ENCODE measurements around the gene DIRAS2.

DIRAS2 gene

GRCh38 chr9:90611568-90611967 lies 31.1 kb downstream of the DIRAS2 start:
- no peak for DNase-seq

- no peak for DNase-seq
Observed at GRCh38 chr9:90611121-90611520, 31.5 kb downstream of the DIRAS2 start.

- no peak for DNase-seq
Observed at GRCh38 chr9:90607701-90608516, 34.7 kb downstream of the DIRAS2 start.

- no peak for DNase-seq
Observed at GRCh38 chr9:90600029-90600428, 42.6 kb downstream of the DIRAS2 start.

- no peak for DNase-seq
Observed at GRCh38 chr9:90598191-90598590, 44.4 kb downstream of the DIRAS2 start.

- no peak for DNase-seq
Observed at GRCh38 chr9:90593646-90594045, 49.0 kb downstream of the DIRAS2 start.

GRCh38 chr9:90580576-90580975 lies 62.0 kb downstream of the DIRAS2 start:
- no peak for DNase-seq

GRCh38 chr9:90579181-90579580 lies 63.4 kb downstream of the DIRAS2 start:
- DNase-seq: no peak

- DNase-seq: no peak
Observed at GRCh38 chr9:90578126-90578815, 64.4 kb downstream of the DIRAS2 start.

GRCh38 chr9:90569511-90569910 lies 73.1 kb downstream of the DIRAS2 start:
- DNase-seq: no peak

GRCh38 chr9:90568667-90569066 lies 74.0 kb downstream of the DIRAS2 start:
- no peak for DNase-seq

GRCh38 chr9:90562229-90562628 lies 80.4 kb downstream of the DIRAS2 start:
- no peak for DNase-seq

Data from activated CD4-positive, alpha-beta T cell treated with anti-CD3 and anti-CD28 coated beads, Interleukin-2, amount 50 U/mL, for 48 hours (primary cell).